Measurements from ENCODE around the gene CHST15. TPM values are rescaled to one million over a fixed set of nuclear protein-coding genes. Genes with fewer than 3 reads are reported as not detected.

CHST15 gene
- total RNA-seq (2022; extraction: Qiagen RNA extraction): 8.1 to 9.1 TPM (median 8.6 TPM) in 5 replicates

GRCh38 chr10:124092860-124093773 lies at the start of gene CHST15:
TSS of gene CHST15 (minus strand) at chr10:124093598. CDS start at chr10:124046212, 47,386 bp downstream.

Other genes starting within 250 kb of the CHST15 start
- gene CPXM2, start 201.8 kb downstream of the CHST15 start, total RNA-seq (2022; extraction: Qiagen RNA extraction): not detected in 5 replicates

All from A549 treated with CORT108297 at 1 μM for 4 hours (cell line).